Astrocyte (in vitro differentiated cells and primary cell): ENCODE measurements around the gene OR2T2.
"Not testable (repeated sequence)": the region's sequence is repeated elsewhere in the genome, so short reads cannot be mapped to it uniquely, and the experiment has no call there.

ENCODE experiments used
- EZH2 ChIP-seq: IDR thresholded peaks from 2 replicates; pipeline ENCODE4 v1.6.1; 2012; ENCODE audit warnings: mild to moderate bottlenecking, low read length, inconsistent platforms; ENCODE audit not compliant: insufficient read depth
- TF ChIP-seq, protein P1 (sequence below): IDR thresholded peaks from 2 replicates; pipeline ENCODE4 v1.5.1; 2011; ENCODE audit warnings: low read depth, mild to moderate bottlenecking, inconsistent platforms, low read length, moderate library complexity; ENCODE audit not compliant: insufficient read depth

DNA sequence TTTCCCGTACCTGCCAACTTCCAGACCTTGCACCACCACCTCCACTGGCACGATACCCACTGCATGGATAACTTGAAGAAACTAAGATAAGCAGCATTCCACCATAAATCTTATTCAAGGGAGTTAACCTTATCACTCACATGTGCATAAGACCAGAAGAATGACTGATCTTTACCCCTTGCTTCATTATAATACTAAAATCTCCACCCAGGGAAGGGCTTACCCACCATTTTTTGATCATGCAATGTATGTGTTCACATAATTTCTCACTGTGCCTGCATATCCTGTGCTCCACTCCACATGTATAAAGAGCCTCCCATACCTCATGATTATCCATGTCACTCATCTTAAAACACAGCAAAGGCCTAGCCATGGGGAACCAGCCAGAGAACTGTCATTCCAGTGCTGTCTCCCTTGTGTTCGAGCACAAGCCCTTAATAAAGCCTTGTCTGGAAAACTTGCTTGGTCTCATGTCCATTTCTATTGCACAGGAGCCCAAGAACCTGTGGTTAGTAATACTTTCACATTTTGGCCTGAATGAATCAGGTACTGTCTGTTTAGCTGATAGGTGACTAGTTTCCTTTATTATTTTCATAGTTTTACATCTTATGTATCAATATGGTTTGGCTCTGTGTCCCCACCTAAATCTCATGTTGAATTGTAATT is 17.8 kb upstream of the OR2T2 start:
- not testable (repeated sequence) for TF ChIP-seq EZH2
- TF ChIP-seq, protein P1, sequence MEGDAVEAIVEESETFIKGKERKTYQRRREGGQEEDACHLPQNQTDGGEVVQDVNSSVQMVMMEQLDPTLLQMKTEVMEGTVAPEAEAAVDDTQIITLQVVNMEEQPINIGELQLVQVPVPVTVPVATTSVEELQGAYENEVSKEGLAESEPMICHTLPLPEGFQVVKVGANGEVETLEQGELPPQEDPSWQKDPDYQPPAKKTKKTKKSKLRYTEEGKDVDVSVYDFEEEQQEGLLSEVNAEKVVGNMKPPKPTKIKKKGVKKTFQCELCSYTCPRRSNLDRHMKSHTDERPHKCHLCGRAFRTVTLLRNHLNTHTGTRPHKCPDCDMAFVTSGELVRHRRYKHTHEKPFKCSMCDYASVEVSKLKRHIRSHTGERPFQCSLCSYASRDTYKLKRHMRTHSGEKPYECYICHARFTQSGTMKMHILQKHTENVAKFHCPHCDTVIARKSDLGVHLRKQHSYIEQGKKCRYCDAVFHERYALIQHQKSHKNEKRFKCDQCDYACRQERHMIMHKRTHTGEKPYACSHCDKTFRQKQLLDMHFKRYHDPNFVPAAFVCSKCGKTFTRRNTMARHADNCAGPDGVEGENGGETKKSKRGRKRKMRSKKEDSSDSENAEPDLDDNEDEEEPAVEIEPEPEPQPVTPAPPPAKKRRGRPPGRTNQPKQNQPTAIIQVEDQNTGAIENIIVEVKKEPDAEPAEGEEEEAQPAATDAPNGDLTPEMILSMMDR, result not testable (repeated sequence)
